ENCODE data around the gene GRAMD2B. TPM values are rescaled to one million over a fixed set of nuclear protein-coding genes. Genes with fewer than 3 reads are reported as not detected.

The GRAMD2B gene
- polyA plus RNA-seq, 4 donors = 13.7 to 39.1 (median 20.4) TPM

GRCh38 chr5:126415789-126416188 is 7.4 kb upstream of the GRAMD2B start:
- Histone ChIP-seq H3K36me3 (ENCODE audit: control insufficient read depth in 3 of 3, insufficient read depth in 2 of 3, low read depth in 1 of 3, low read length in 3 of 3) (no peaks in the 10 kb centered on the region), H3K27ac (ENCODE audit: low read depth in 1 of 3, low read length in 2 of 3) (no peak overlapping the region), H3K27me3 (ENCODE audit: control insufficient read depth in 3 of 3, insufficient read depth in 3 of 3, low read length in 3 of 3) (no peaks in the 10 kb centered on the region), H3K9me3 (ENCODE audit: control insufficient read depth in 2 of 2, insufficient read depth in 1 of 2, low read depth in 1 of 2, low read length in 1 of 2) (no peaks in the 10 kb centered on the region), H3K4me1 (ENCODE audit: control insufficient read depth in 3 of 3, insufficient read depth in 2 of 3, low read depth in 1 of 3, low read length in 2 of 3) (no peaks in the 10 kb centered on the region), H3K4me3 (ENCODE audit: low read depth in 1 of 3, low read length in 3 of 3) (no peak overlapping the region)
- no peak for FAIRE-seq
- no peak for DNase-seq
- WGBS, 3 donors = 72 to 86% (median 84%) methylated on average over 4 of the region's 4 CpGs

GRCh38 chr5:126416266-126416925 is 6.8 kb upstream of the GRAMD2B start:
- Histone ChIP-seq H3K4me1 (ENCODE audit: control insufficient read depth in 3 of 3, insufficient read depth in 2 of 3, low read depth in 1 of 3, low read length in 2 of 3) (no peaks in the 10 kb centered on the region), H3K27ac (ENCODE audit: low read depth in 1 of 3, low read length in 2 of 3) (no peak overlapping the region), H3K4me3 (ENCODE audit: low read depth in 1 of 3, low read length in 3 of 3) (no peak overlapping the region), H3K27me3 (ENCODE audit: control insufficient read depth in 3 of 3, insufficient read depth in 3 of 3, low read length in 3 of 3) (no peaks in the 10 kb centered on the region), H3K36me3 (ENCODE audit: control insufficient read depth in 3 of 3, insufficient read depth in 2 of 3, low read depth in 1 of 3, low read length in 3 of 3) (no peaks in the 10 kb centered on the region), H3K9me3 (ENCODE audit: control insufficient read depth in 2 of 2, insufficient read depth in 1 of 2, low read depth in 1 of 2, low read length in 1 of 2) (no peaks in the 10 kb centered on the region)
- FAIRE-seq = no peak
- DNase-seq = no peak
- 93 to 97% (median 96%) methylated on average over 4 of the region's 4 CpGs for WGBS, 3 donors

GRCh38 chr5:126417178-126417577 is 6.0 kb upstream of the GRAMD2B start:
- peaks cover 0 to under 1% (median 0%) of the 10 kb centered on the region in 3 donors for H3K4me1 ChIP-seq (ENCODE audit: control insufficient read depth in 3 of 3, insufficient read depth in 2 of 3, low read depth in 1 of 3, low read length in 2 of 3)
- no peaks in the 10 kb centered on the region for H3K27me3 ChIP-seq (ENCODE audit: control insufficient read depth in 3 of 3, insufficient read depth in 3 of 3, low read length in 3 of 3)
- no peak for DNase-seq
- H3K27ac ChIP-seq (ENCODE audit: low read depth in 1 of 3, low read length in 2 of 3) = no peak overlapping the region
- no peaks in the 10 kb centered on the region for H3K36me3 ChIP-seq (ENCODE audit: control insufficient read depth in 3 of 3, insufficient read depth in 2 of 3, low read depth in 1 of 3, low read length in 3 of 3)
- H3K9me3 ChIP-seq (ENCODE audit: control insufficient read depth in 2 of 2, insufficient read depth in 1 of 2, low read depth in 1 of 2, low read length in 1 of 2) = no peaks in the 10 kb centered on the region
- FAIRE-seq = no peak
- WGBS, 3 donors = 87 to 92% (median 92%) methylated on average over 2 of the region's 2 CpGs
- no peak overlapping the region for H3K4me3 ChIP-seq (ENCODE audit: low read depth in 1 of 3, low read length in 3 of 3)

GRCh38 chr5:126419102-126419501 is 4.1 kb upstream of the GRAMD2B start:
- Histone ChIP-seq H3K27me3 (ENCODE audit: control insufficient read depth in 3 of 3, insufficient read depth in 3 of 3, low read length in 3 of 3) (no peaks in the 10 kb centered on the region), H3K9me3 (ENCODE audit: control insufficient read depth in 2 of 2, insufficient read depth in 1 of 2, low read depth in 1 of 2, low read length in 1 of 2) (no peaks in the 10 kb centered on the region), H3K27ac (ENCODE audit: low read depth in 1 of 3, low read length in 2 of 3) (no peak overlapping the region), H3K4me3 (ENCODE audit: low read depth in 1 of 3, low read length in 3 of 3) (no peak overlapping the region), H3K36me3 (ENCODE audit: control insufficient read depth in 3 of 3, insufficient read depth in 2 of 3, low read depth in 1 of 3, low read length in 3 of 3) (peaks cover 0 to 2% (median 0%) of the 10 kb centered on the region in 3 donors), H3K4me1 (ENCODE audit: control insufficient read depth in 3 of 3, insufficient read depth in 2 of 3, low read depth in 1 of 3, low read length in 2 of 3) (peaks cover 0 to 6% (median 2%) of the 10 kb centered on the region in 3 donors)
- 84 to 95% (median 85%) methylated on average over 5 of the region's 5 CpGs for WGBS, 3 donors
- DNase-seq = no peak
- FAIRE-seq = no peak

GRCh38 chr5:126428421-126428820 is 5.2 kb downstream of the GRAMD2B start:
- WGBS, 3 donors = 22 to 90% (median 26%) methylated on average over 2 of the region's 2 CpGs
- Histone ChIP-seq H3K4me1 (ENCODE audit: control insufficient read depth in 3 of 3, insufficient read depth in 2 of 3, low read depth in 1 of 3, low read length in 2 of 3) (peaks cover 0 to 2% (median 0%) of the 10 kb centered on the region in 3 donors), H3K27ac (ENCODE audit: low read depth in 1 of 3, low read length in 2 of 3) (no peak overlapping the region), H3K27me3 (ENCODE audit: control insufficient read depth in 3 of 3, insufficient read depth in 3 of 3, low read length in 3 of 3) (no peaks in the 10 kb centered on the region), H3K9me3 (ENCODE audit: control insufficient read depth in 2 of 2, insufficient read depth in 1 of 2, low read depth in 1 of 2, low read length in 1 of 2) (no peaks in the 10 kb centered on the region), H3K36me3 (ENCODE audit: control insufficient read depth in 3 of 3, insufficient read depth in 2 of 3, low read depth in 1 of 3, low read length in 3 of 3) (peaks cover 0 to 9% (median 0%) of the 10 kb centered on the region in 3 donors), H3K4me3 (ENCODE audit: low read depth in 1 of 3, low read length in 3 of 3) (no peak overlapping the region)
- DNase-seq = no peak
- no peak for FAIRE-seq

GRCh38 chr5:126430631-126431030 is 7.4 kb downstream of the GRAMD2B start:
- H3K27ac ChIP-seq (ENCODE audit: low read depth in 1 of 3, low read length in 2 of 3) = no peak overlapping the region
- H3K36me3 ChIP-seq (ENCODE audit: control insufficient read depth in 3 of 3, insufficient read depth in 2 of 3, low read depth in 1 of 3, low read length in 3 of 3) = peaks cover 0 to 7% (median 0%) of the 10 kb centered on the region in 3 donors
- H3K4me1 ChIP-seq (ENCODE audit: control insufficient read depth in 3 of 3, insufficient read depth in 2 of 3, low read depth in 1 of 3, low read length in 2 of 3) = no peaks in the 10 kb centered on the region
- FAIRE-seq (no peak), DNase-seq (no peak)
- no peaks in the 10 kb centered on the region for H3K9me3 ChIP-seq (ENCODE audit: control insufficient read depth in 2 of 2, insufficient read depth in 1 of 2, low read depth in 1 of 2, low read length in 1 of 2)
- no peaks in the 10 kb centered on the region for H3K27me3 ChIP-seq (ENCODE audit: control insufficient read depth in 3 of 3, insufficient read depth in 3 of 3, low read length in 3 of 3)
- no peak overlapping the region for H3K4me3 ChIP-seq (ENCODE audit: low read depth in 1 of 3, low read length in 3 of 3)

- Histone ChIP-seq H3K9me3 (ENCODE audit: control insufficient read depth in 2 of 2, insufficient read depth in 1 of 2, low read depth in 1 of 2, low read length in 1 of 2) (no peaks in the 10 kb centered on the region), H3K27me3 (ENCODE audit: control insufficient read depth in 3 of 3, insufficient read depth in 3 of 3, low read length in 3 of 3) (no peaks in the 10 kb centered on the region), H3K36me3 (ENCODE audit: control insufficient read depth in 3 of 3, insufficient read depth in 2 of 3, low read depth in 1 of 3, low read length in 3 of 3) (peaks cover 0 to 6% (median 2%) of the 10 kb centered on the region in 3 donors), H3K27ac (ENCODE audit: low read depth in 1 of 3, low read length in 2 of 3) (no peak overlapping the region), H3K4me3 (ENCODE audit: low read depth in 1 of 3, low read length in 3 of 3) (no peak overlapping the region), H3K4me1 (ENCODE audit: control insufficient read depth in 3 of 3, insufficient read depth in 2 of 3, low read depth in 1 of 3, low read length in 2 of 3) (no peaks in the 10 kb centered on the region)
- no peak for DNase-seq
- no peak for FAIRE-seq
These were observed 10.5 kb downstream of the GRAMD2B start for GRCh38 chr5:126433701-126434100.

GRCh38 chr5:126435261-126435660 is 12.1 kb downstream of the GRAMD2B start:
- DNase-seq = no peak
- H3K27me3 ChIP-seq (ENCODE audit: control insufficient read depth in 3 of 3, insufficient read depth in 3 of 3, low read length in 3 of 3) = no peaks in the 10 kb centered on the region
- peaks cover 0 to 13% (median 2%) of the 10 kb centered on the region in 3 donors for H3K36me3 ChIP-seq (ENCODE audit: control insufficient read depth in 3 of 3, insufficient read depth in 2 of 3, low read depth in 1 of 3, low read length in 3 of 3)
- H3K4me1 ChIP-seq (ENCODE audit: control insufficient read depth in 3 of 3, insufficient read depth in 2 of 3, low read depth in 1 of 3, low read length in 2 of 3) = no peaks in the 10 kb centered on the region
- 86 to 93% (median 91%) methylated on average over 8 of the region's 8 CpGs for WGBS, 3 donors
- no peak for FAIRE-seq
- no peak overlapping the region for H3K4me3 ChIP-seq (ENCODE audit: low read depth in 1 of 3, low read length in 3 of 3)
- no peaks in the 10 kb centered on the region for H3K9me3 ChIP-seq (ENCODE audit: control insufficient read depth in 2 of 2, insufficient read depth in 1 of 2, low read depth in 1 of 2, low read length in 1 of 2)
- no peak overlapping the region for H3K27ac ChIP-seq (ENCODE audit: low read depth in 1 of 3, low read length in 2 of 3)

- Histone ChIP-seq H3K27me3 (ENCODE audit: control insufficient read depth in 3 of 3, insufficient read depth in 3 of 3, low read length in 3 of 3) (no peaks in the 10 kb centered on the region), H3K4me1 (ENCODE audit: control insufficient read depth in 3 of 3, insufficient read depth in 2 of 3, low read depth in 1 of 3, low read length in 2 of 3) (no peaks in the 10 kb centered on the region), H3K36me3 (ENCODE audit: control insufficient read depth in 3 of 3, insufficient read depth in 2 of 3, low read depth in 1 of 3, low read length in 3 of 3) (peaks cover 0 to 13% (median 2%) of the 10 kb centered on the region in 3 donors), H3K4me3 (ENCODE audit: low read depth in 1 of 3, low read length in 3 of 3) (no peak overlapping the region), H3K9me3 (ENCODE audit: control insufficient read depth in 2 of 2, insufficient read depth in 1 of 2, low read depth in 1 of 2, low read length in 1 of 2) (no peaks in the 10 kb centered on the region), H3K27ac (ENCODE audit: low read depth in 1 of 3, low read length in 2 of 3) (no peak overlapping the region)
- DNase-seq (no peak), FAIRE-seq (no peak)
- 79 to 86% (median 80%) methylated on average over 2 of the region's 2 CpGs for WGBS, 3 donors
These were observed 12.5 kb downstream of the GRAMD2B start for GRCh38 chr5:126435714-126436113.

Data from small intestine (tissue), 7 donors.